ENCODE results near the gene LRRC73. TPM values are rescaled to one million over a fixed set of nuclear protein-coding genes. Genes with fewer than 3 reads are reported as not detected.
A peak's percentile ranks its signal among the peaks of the same experiment; 100 is the strongest.

The LRRC73 gene
- total and polyA plus RNA-seq, 5 donors: 0.82 to 2.5 (median 1.2) TPM

DNA sequence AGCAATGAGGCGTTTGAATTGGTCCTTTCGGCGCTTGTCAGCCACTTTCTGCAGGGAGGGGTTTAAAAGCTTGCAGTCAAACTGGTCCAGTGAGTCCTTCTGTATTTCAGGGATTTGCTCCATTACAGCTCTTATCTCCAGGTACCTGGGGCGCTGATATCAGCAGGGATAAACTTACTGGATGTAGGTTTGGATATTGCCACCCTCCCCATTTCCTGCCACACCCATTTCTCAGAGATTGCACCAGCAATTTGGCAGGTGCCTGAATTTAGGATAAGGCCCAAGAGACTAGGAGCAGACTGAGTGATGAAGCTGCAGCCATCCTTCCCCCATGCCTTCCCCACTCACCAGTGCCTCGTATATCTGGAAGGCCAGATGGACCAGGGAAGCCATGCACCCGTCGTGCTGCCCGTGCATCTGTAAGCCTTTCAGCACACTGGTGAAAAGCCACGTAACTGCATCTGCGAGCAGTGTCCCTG is 14.4 kb upstream of the LRRC73 start:
- no peak overlapping the region for H3K27ac ChIP-seq (ENCODE audit: low read length)
- intact Hi-C loops (cut with DNase I): no loop called here
- DNase-seq: no peak
- H3K4me1 ChIP-seq (ENCODE audit: control insufficient read depth, insufficient read depth, low read length): peaks cover 2% of the 10 kb centered on the region
- no peak overlapping the region for H3K4me3 ChIP-seq (ENCODE audit: low read length)
- H3K27me3 ChIP-seq (ENCODE audit: control insufficient read depth, insufficient read depth): no peaks in the 10 kb centered on the region
- no peaks in the 10 kb centered on the region for H3K9me3 ChIP-seq (ENCODE audit: control insufficient read depth, low read length)
- no peak for ATAC-seq
- WGBS: 84% methylated on average over 10 of the region's 10 CpGs

- intact Hi-C loops (cut with DNase I): no loop called here
- Histone ChIP-seq H3K9me3 (ENCODE audit: control insufficient read depth, low read length) (no peaks in the 10 kb centered on the region), H3K27ac (ENCODE audit: low read length) (no peak overlapping the region), H3K4me1 (ENCODE audit: control insufficient read depth, insufficient read depth, low read length) (peaks cover 2% of the 10 kb centered on the region), H3K4me3 (ENCODE audit: low read length) (no peak overlapping the region), H3K27me3 (ENCODE audit: control insufficient read depth, insufficient read depth) (no peaks in the 10 kb centered on the region)
- no peak for ATAC-seq
- DNase-seq: no peak
- WGBS: 90% methylated on average over 3 of the region's 3 CpGs
Measured at GRCh38 chr6:43523284-43523683, 13.1 kb upstream of the LRRC73 start.

DNA sequence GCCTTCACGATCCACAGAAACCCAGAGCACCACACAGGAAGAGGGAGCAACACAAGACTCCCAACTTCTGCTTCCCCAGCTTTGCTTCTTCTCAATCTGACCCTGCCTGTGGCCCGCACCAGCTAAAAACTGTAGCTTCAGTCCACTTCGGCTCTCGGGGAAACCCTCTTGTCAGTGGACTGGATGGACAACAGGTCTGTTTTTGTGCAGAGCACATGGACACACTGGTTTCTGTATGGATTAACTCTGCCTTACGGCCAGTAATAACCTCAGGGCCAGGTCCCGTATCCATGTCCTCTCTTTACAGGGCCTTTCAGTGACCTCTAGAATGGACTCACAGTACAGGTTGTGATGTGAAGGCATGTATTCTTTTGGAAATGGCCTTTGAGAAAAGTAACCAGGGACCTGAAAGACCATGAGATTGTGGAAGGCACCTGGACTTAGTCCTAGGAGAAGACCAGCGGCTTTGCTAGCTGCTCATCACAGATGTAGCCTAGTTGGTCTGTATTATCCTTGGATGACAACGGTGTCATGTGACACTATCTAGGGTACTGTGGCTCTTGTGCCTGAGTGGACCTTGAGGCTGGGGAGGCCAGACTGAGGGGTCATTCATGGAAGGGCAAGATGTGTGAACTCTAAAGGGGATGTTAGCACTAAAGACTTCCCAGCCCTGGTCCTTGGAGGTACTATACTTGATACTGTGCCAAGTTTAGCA is 12.6 kb upstream of the LRRC73 start:
- intact Hi-C loops (cut with DNase I): no loop called here
- no peaks in the 10 kb centered on the region for H3K9me3 ChIP-seq (ENCODE audit: control insufficient read depth, low read length)
- no peak overlapping the region for H3K4me3 ChIP-seq (ENCODE audit: low read length)
- 76% methylated on average over 8 of the region's 8 CpGs for WGBS
- no peaks in the 10 kb centered on the region for H3K27me3 ChIP-seq (ENCODE audit: control insufficient read depth, insufficient read depth)
- H3K4me1 ChIP-seq (ENCODE audit: control insufficient read depth, insufficient read depth, low read length): peaks cover 2% of the 10 kb centered on the region
- no peak overlapping the region for H3K27ac ChIP-seq (ENCODE audit: low read length)
- ATAC-seq: peak in 1 of 2 donors; percentile 12
- DNase-seq: no peak

DNA sequence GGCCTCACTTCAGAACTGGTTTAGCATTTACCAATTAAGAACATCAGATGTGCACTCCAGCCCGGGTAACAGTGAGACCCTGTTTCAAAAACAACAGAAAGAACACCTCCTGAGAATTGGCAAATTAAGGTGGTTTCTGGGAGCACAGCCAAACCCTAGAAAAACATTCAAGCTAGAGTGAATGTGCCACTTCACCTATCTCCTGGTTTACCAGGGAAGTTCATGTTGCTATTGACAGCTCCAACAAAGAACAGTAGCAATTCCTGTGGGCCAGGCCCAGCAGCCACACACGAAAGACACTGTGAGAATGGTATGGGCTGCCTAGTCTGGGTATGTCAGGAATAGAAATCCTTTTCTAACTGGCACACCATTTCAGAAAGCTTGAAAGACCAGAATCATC is 11.7 kb upstream of the LRRC73 start:
- 56% methylated on average over 2 of the region's 2 CpGs for WGBS
- ATAC-seq (no peak), DNase-seq (no peak)
- Histone ChIP-seq H3K4me1 (ENCODE audit: control insufficient read depth, insufficient read depth, low read length) (peaks cover 2% of the 10 kb centered on the region), H3K4me3 (ENCODE audit: low read length) (no peak overlapping the region), H3K9me3 (ENCODE audit: control insufficient read depth, low read length) (no peaks in the 10 kb centered on the region), H3K27me3 (ENCODE audit: control insufficient read depth, insufficient read depth) (no peaks in the 10 kb centered on the region), H3K27ac (ENCODE audit: low read length) (peak overlapping the region; percentile 24)
- intact Hi-C loops (cut with DNase I): no loop called here

GRCh38 chr6:43520097-43520496 is 10.0 kb upstream of the LRRC73 start:
- Histone ChIP-seq H3K9me3 (ENCODE audit: control insufficient read depth, low read length) (no peaks in the 10 kb centered on the region), H3K27me3 (ENCODE audit: control insufficient read depth, insufficient read depth) (no peaks in the 10 kb centered on the region), H3K4me1 (ENCODE audit: control insufficient read depth, insufficient read depth, low read length) (peaks cover 9% of the 10 kb centered on the region), H3K4me3 (ENCODE audit: low read length) (no peak overlapping the region), H3K27ac (ENCODE audit: low read length) (no peak overlapping the region)
- intact Hi-C loops (cut with DNase I): no loop called here
- 89% methylated on average over 8 of the region's 8 CpGs for WGBS
- no peak for DNase-seq
- no peak for ATAC-seq

- Histone ChIP-seq H3K27me3 (ENCODE audit: control insufficient read depth, insufficient read depth) (no peaks in the 10 kb centered on the region), H3K4me3 (ENCODE audit: low read length) (peak overlapping the region; percentile 84), H3K9me3 (ENCODE audit: control insufficient read depth, low read length) (no peaks in the 10 kb centered on the region), H3K27ac (ENCODE audit: low read length) (no peak overlapping the region), H3K4me1 (ENCODE audit: control insufficient read depth, insufficient read depth, low read length) (peaks cover 9% of the 10 kb centered on the region)
- WGBS: 5% methylated on average over 10 of the region's 10 CpGs
- intact Hi-C loops (cut with DNase I): no loop called here
- ATAC-seq: peak in 1 of 2 donors; percentile 2
- no peak for DNase-seq
Measured at GRCh38 chr6:43517505-43518357, 7.6 kb upstream of the LRRC73 start.

GRCh38 chr6:43516697-43517504 is 6.8 kb upstream of the LRRC73 start, which contains the start of the genes POLR1C and YIPF3:
Gene POLR1C (plus strand): TSS chr6:43517089. CDS start chr6:43517110, 21 bp downstream.
Gene YIPF3 (minus strand): TSS chr6:43516926. CDS start chr6:43516807, 119 bp downstream.
- intact Hi-C loops (cut with DNase I): no loop called here
- H3K4me3 ChIP-seq (ENCODE audit: low read length): peak within 1 kb of the TSS; percentile 84
- peak; percentile 97 to 99 (median 98) for DNase-seq
- peak; percentile 94 to 96 for ATAC-seq
- WGBS: under 1% methylated on average over 57 of the region's 57 CpGs
- no peaks in the 10 kb centered on the region for H3K9me3 ChIP-seq (ENCODE audit: control insufficient read depth, low read length)
- peaks cover 14% of the 10 kb centered on the region for H3K4me1 ChIP-seq (ENCODE audit: control insufficient read depth, insufficient read depth, low read length)
- peak within 1 kb of the TSS; percentile 89 for H3K27ac ChIP-seq (ENCODE audit: low read length)
- no peaks in the 10 kb centered on the region for H3K27me3 ChIP-seq (ENCODE audit: control insufficient read depth, insufficient read depth)

GRCh38 chr6:43516367-43516696 is 6.2 kb upstream of the LRRC73 start:
- H3K27me3 ChIP-seq (ENCODE audit: control insufficient read depth, insufficient read depth): no peaks in the 10 kb centered on the region
- peak overlapping the region; percentile 89 for H3K27ac ChIP-seq (ENCODE audit: low read length)
- peak overlapping the region; percentile 84 for H3K4me3 ChIP-seq (ENCODE audit: low read length)
- H3K9me3 ChIP-seq (ENCODE audit: control insufficient read depth, low read length): no peaks in the 10 kb centered on the region
- WGBS: under 1% methylated on average over 10 of the region's 10 CpGs
- intact Hi-C loops (cut with DNase I): no loop called here
- ATAC-seq (peak in 1 of 2 donors; percentile 4), DNase-seq (no peak)
- H3K4me1 ChIP-seq (ENCODE audit: control insufficient read depth, insufficient read depth, low read length): peaks cover 16% of the 10 kb centered on the region

- intact Hi-C loops (cut with DNase I): no loop called here
Measured at GRCh38 chr6:43515808-43516207, 5.7 kb upstream of the LRRC73 start.

DNA sequence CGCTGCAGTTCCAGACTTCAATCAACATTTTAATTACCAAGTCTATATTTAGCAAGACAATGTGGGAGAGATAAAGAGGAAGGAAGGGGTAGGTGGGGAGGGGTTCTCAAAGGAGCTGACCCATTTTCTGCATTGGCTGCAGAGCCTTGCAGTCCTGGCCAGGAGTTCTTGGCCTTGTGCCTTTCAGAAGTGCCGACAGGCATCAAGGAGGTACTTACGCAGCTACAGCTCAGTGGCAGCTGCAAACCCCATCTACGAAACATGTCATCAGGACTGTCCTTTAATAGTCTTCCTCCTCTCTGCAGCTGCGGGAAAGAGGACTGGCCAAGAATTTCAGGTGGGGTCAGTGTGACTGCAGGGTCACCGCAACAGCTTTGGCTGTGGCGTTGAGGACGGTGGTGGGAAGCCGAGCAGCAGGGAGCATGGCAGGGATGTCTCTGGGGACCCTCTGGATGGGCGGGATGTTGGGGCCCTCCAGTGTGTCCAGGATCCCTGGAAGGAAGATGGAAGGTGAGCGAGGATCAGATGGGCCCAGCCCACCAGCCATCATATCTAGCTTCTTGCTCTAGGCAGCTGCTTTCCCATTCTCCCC is 1.8 kb upstream of the LRRC73 start:
- Histone ChIP-seq H3K4me1 (ENCODE audit: control insufficient read depth, insufficient read depth, low read length) (peaks cover 24% of the 10 kb centered on the region), H3K27me3 (ENCODE audit: control insufficient read depth, insufficient read depth) (no peaks in the 10 kb centered on the region), H3K4me3 (ENCODE audit: low read length) (no peak overlapping the region), H3K27ac (ENCODE audit: low read length) (peak overlapping the region; percentile 33), H3K9me3 (ENCODE audit: control insufficient read depth, low read length) (no peaks in the 10 kb centered on the region)
- ATAC-seq: peak in 1 of 2 donors; percentile 0
- 28% methylated on average over 11 of the region's 11 CpGs for WGBS
- DNase-seq: peak in 2 of 3 donors; percentile 79 to 81
- intact Hi-C loops (cut with DNase I): no loop called here

More at GRCh38 chr6:43515808-43516207, 5.7 kb upstream of the LRRC73 start:
- H3K27me3 ChIP-seq (ENCODE audit: control insufficient read depth, insufficient read depth): no peaks in the 10 kb centered on the region
- H3K27ac ChIP-seq (ENCODE audit: low read length): no peak overlapping the region
- H3K4me3 ChIP-seq (ENCODE audit: low read length): peak overlapping the region; percentile 84
- H3K9me3 ChIP-seq (ENCODE audit: control insufficient read depth, low read length): no peaks in the 10 kb centered on the region
- WGBS: 63% methylated on average over 9 of the region's 9 CpGs
- DNase-seq (no peak), ATAC-seq (no peak)
- peaks cover 17% of the 10 kb centered on the region for H3K4me1 ChIP-seq (ENCODE audit: control insufficient read depth, insufficient read depth, low read length)
